ENCODE data around the gene CYBRD1.

DNA sequence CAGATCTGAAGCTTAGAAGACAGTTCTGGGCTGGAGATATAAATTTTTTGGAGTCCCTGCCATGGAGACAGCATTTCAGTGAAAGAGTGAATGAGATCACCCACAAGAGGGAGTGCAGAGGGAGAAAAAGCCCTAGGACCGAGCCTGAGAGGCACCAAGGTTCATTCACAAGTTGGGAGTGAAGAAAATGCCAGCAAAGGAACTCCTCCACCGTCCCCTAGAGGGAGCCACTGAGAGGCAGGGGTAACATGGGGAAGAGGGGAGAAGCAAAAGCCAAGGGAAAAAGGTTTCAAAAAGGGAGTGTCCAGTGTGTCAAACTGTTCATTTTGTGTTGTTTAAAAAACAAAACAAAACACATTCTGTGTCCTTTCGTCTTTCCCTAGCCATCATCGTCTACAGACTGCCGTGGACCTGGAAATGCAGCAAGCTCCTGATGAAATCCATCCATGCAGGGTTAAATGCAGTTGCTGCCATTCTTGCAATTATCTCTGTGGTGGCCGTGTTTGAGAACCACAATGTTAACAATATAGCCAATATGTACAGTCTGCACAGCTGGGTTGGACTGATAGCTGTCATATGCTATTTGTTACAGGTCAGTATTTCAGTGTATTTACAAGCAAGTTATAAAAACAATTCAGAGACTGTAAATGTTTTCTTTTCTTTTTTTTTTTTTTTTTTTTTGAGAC lies 19.1 kb downstream of the CYBRD1 start:
- TF ChIP-seq POLR2A (IDR thresholded peaks at IDR 0.05) = no peak
- TF ChIP-seq, protein P1, sequence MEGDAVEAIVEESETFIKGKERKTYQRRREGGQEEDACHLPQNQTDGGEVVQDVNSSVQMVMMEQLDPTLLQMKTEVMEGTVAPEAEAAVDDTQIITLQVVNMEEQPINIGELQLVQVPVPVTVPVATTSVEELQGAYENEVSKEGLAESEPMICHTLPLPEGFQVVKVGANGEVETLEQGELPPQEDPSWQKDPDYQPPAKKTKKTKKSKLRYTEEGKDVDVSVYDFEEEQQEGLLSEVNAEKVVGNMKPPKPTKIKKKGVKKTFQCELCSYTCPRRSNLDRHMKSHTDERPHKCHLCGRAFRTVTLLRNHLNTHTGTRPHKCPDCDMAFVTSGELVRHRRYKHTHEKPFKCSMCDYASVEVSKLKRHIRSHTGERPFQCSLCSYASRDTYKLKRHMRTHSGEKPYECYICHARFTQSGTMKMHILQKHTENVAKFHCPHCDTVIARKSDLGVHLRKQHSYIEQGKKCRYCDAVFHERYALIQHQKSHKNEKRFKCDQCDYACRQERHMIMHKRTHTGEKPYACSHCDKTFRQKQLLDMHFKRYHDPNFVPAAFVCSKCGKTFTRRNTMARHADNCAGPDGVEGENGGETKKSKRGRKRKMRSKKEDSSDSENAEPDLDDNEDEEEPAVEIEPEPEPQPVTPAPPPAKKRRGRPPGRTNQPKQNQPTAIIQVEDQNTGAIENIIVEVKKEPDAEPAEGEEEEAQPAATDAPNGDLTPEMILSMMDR (IDR thresholded peaks at IDR 0.05) = no peak

All from ovary (tissue), 3 donors.